Smooth muscle cell (in vitro differentiated cells): ENCODE measurements around the gene PPIP5K2. TPM values are rescaled to one million over a fixed set of nuclear protein-coding genes. Genes with fewer than 3 reads are reported as not detected.

Experiments used
- DNase-seq: peaks from one replicate; lab custom pipeline; 2025; ENCODE audit not compliant: unreplicated experiment; lab: John Stamatoyannopoulos, UW
- H2AFZ ChIP-seq: fragments of 200-600 bp; sonication (generic); 2 replicates; pipeline ENCODE4 v1.6.0; 2016; ENCODE audit warnings: antibody characterized with exemption, low read depth, mild to moderate bottlenecking
- H3F3A ChIP-seq: fragments of 200-600 bp; sonication (generic); 2 replicates; pipeline ENCODE4 v1.6.0; 2017; ENCODE audit warnings: antibody characterized with exemption, low read depth
- H3K27ac ChIP-seq: fragments of 200-600 bp; sonication (generic); 2 replicates; pipeline ENCODE4 v1.5.1; 2016; ENCODE audit warnings: low read depth, mild to moderate bottlenecking
- H3K27me3 ChIP-seq: fragments of 200-600 bp; sonication (generic); 2 replicates; pipeline ENCODE4 v1.6.1; 2016; ENCODE audit warnings: low read depth, mild to moderate bottlenecking
- H3K36me3 ChIP-seq: fragments of 200-600 bp; sonication (generic); 2 replicates; pipeline ENCODE4 v1.5.1; 2016; ENCODE audit warnings: low read depth
- H3K4me1 ChIP-seq: fragments of 200-600 bp; sonication (generic); 2 replicates; pipeline ENCODE4 v1.5.1; 2016; ENCODE audit warnings: low read depth
- H3K4me2 ChIP-seq: fragments of 200-600 bp; sonication (generic); 2 replicates; pipeline ENCODE4 v1.6.0; 2016; ENCODE audit warnings: mild to moderate bottlenecking
- H3K4me3 ChIP-seq: fragments of 200-600 bp; sonication (generic); 2 replicates; pipeline ENCODE4 v1.5.1; 2016; ENCODE audit warnings: mild to moderate bottlenecking
- H3K79me2 ChIP-seq: fragments of 200-600 bp; sonication (generic); 2 replicates; pipeline ENCODE4 v1.6.0; 2016; ENCODE audit warnings: low read depth, mild to moderate bottlenecking
- H3K9ac ChIP-seq: fragments of 200-600 bp; sonication (generic); 2 replicates; pipeline ENCODE4 v1.6.0; 2016; ENCODE audit warnings: low read depth
- H3K9me3 ChIP-seq: fragments of 200-600 bp; sonication (generic); replicated peaks from 2 replicates; pipeline ENCODE4 v1.5.1; 2016; ENCODE audit warnings: low read depth
- H4K20me1 ChIP-seq: fragments of 200-600 bp; sonication (generic); 2 replicates; pipeline ENCODE4 v1.6.0; 2016; ENCODE audit warnings: low read depth
- CTCF ChIP-seq: fragments of 200-600 bp; sonication (generic); IDR thresholded peaks from 2 replicates; pipeline ENCODE4 v1.5.1; 2017; ENCODE audit warnings: borderline replicate concordance, mild to moderate bottlenecking, antibody characterized with exemption; ENCODE audit not compliant: insufficient read depth, poor library complexity, severe bottlenecking
- WGBS: methylation state at CpG from one replicate; pipeline ENCODE4 v1.1.7; 2016; ENCODE audit warnings: low lambda C conversion rate; 5-methylcytosine and 5-hydroxymethylcytosine counted together
- polyA plus RNA-seq: library from polyadenylated mRNA; unstranded; fragments of >200 nt; fragmentation: Nextera tagmentation; extraction: Ambion mirVana; gene quantifications from 2 replicates; pipeline ENCODE4 v1.2.1, GENCODE V29; 2016
- total RNA-seq: library from RNA; depleted of rRNA; stranded (reverse); fragments of >200 nt; gene quantifications from 2 replicates; pipeline ENCODE4 v1.2.3, GENCODE V29; 2014

PPIP5K2 gene
- total and polyA plus RNA-seq, 2 experiments from 2014 or later = 22.6 to 90.3 TPM

- Histone ChIP-seq H3K27me3 (no peaks in the 10 kb centered on the region), H4K20me1 (no peaks in the 10 kb centered on the region), H3K9me3 (no peaks in the 10 kb centered on the region), H3K4me1 (no peaks in the 10 kb centered on the region), H3K4me2 (no peak overlapping the region), H3K36me3 (peaks cover 2% of the 10 kb centered on the region), H3K4me3 (no peak overlapping the region), H3K9ac (no peak overlapping the region), H3F3A (no peaks in the 10 kb centered on the region), H3K27ac (no peak overlapping the region), H2AFZ (no peak overlapping the region), H3K79me2 (no peaks in the 10 kb centered on the region)
- 100% methylated on average over 1 of the region's 1 CpG for WGBS
- TF ChIP-seq CTCF = no peak
- DNase-seq = no peak
These were observed 54.0 kb downstream of the PPIP5K2 start for GRCh38 chr5:103174147-103174546.

DNA sequence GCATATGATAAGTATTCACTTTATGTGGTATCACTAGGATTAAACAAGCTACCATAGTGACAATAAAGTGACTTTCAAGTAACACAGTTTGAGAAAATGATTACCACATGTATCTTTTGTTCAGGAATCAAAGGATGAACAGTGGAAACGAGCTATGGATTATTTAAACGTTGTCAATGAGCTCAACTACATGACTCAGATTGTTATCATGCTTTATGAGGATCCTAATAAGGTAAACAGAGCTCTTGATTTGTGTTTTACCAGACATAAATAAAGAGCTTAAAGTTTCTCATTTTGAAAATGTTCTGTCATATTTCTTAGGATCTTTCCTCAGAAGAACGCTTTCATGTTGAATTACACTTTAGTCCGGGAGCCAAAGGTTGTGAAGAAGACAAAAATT, 57.4 kb downstream of the PPIP5K2 start:
- no peaks in the 10 kb centered on the region for H3K4me1 ChIP-seq
- H3K9ac ChIP-seq = no peak overlapping the region
- H3K9me3 ChIP-seq = no peaks in the 10 kb centered on the region
- no peaks in the 10 kb centered on the region for H4K20me1 ChIP-seq
- no peak overlapping the region for H3K4me2 ChIP-seq
- no peaks in the 10 kb centered on the region for H3K79me2 ChIP-seq
- H3K27me3 ChIP-seq = no peaks in the 10 kb centered on the region
- TF ChIP-seq CTCF = no peak
- no peak overlapping the region for H3K27ac ChIP-seq
- H3K36me3 ChIP-seq = peaks cover 10% of the 10 kb centered on the region
- no peak overlapping the region for H3K4me3 ChIP-seq
- H2AFZ ChIP-seq = no peak overlapping the region
- 69% methylated on average over 4 of the region's 4 CpGs for WGBS
- H3F3A ChIP-seq = no peaks in the 10 kb centered on the region
- DNase-seq = no peak

DNA sequence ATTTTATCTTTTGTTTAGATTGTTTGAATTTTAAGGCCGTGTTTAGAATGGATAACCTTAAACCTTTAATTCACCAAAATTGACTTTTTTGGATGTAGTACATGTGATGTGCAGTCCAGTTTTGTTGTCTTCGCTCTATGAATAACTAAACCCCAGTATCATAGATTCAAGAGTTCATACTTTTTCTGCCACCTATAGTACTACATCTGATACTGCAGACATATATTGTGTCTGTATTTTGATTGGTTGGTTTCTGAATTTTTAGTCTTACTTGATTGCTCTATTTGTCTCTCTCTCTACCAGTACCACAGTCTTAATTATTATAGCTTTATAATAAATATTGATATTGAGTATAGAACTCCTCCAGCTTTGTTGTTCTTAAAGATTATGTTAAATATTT, 58.1 kb downstream of the PPIP5K2 start:
- no peak for TF ChIP-seq CTCF
- Histone ChIP-seq H3K36me3 (peaks cover 14% of the 10 kb centered on the region), H3K27me3 (no peaks in the 10 kb centered on the region), H3K79me2 (no peaks in the 10 kb centered on the region), H3K9me3 (no peaks in the 10 kb centered on the region), H3K4me3 (no peak overlapping the region), H3F3A (no peaks in the 10 kb centered on the region), H2AFZ (no peak overlapping the region), H3K27ac (no peak overlapping the region), H3K9ac (no peak overlapping the region), H3K4me1 (no peaks in the 10 kb centered on the region), H3K4me2 (no peak overlapping the region), H4K20me1 (no peaks in the 10 kb centered on the region)
- DNase-seq = no peak
- WGBS = 95% methylated on average over 2 of the region's 2 CpGs

GRCh38 chr5:103186152-103186551, 66.1 kb downstream of the PPIP5K2 start:
- Histone ChIP-seq H3K36me3 (peaks cover 30% of the 10 kb centered on the region), H3K9ac (no peak overlapping the region), H3K79me2 (no peaks in the 10 kb centered on the region), H3F3A (no peaks in the 10 kb centered on the region), H3K27ac (no peak overlapping the region), H3K4me2 (no peak overlapping the region), H4K20me1 (no peaks in the 10 kb centered on the region), H2AFZ (no peak overlapping the region), H3K9me3 (no peaks in the 10 kb centered on the region), H3K27me3 (no peaks in the 10 kb centered on the region), H3K4me1 (no peaks in the 10 kb centered on the region), H3K4me3 (no peak overlapping the region)
- DNase-seq = no peak
- no peak for TF ChIP-seq CTCF
- WGBS = 98% methylated on average over 8 of the region's 8 CpGs
